ENCODE results near the gene ETS1. TPM values are rescaled to one million over a fixed set of nuclear protein-coding genes. Genes with fewer than 3 reads are reported as not detected.

Gene ETS1
- total RNA-seq, 1 experiment from 2014 or later, result 66.4 TPM

DNA sequence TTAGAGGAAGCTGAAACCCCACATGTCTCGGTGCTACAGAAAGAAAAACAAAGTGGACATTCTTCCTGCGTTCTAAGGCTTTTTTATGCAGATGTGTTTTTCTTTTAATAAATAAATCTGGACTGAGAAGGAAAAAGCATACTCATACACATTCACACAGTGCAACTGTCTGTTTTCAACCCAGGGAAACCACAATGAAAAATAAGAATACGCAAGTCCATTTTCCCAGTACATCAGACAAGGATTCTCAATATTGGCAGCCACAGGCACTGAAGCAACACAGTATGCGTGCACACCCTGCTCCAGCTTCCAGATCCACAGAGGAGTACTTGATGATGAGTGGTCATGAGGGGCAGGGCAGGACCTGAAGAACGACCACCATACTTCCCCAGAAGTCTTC is 86.9 kb downstream of the ETS1 start:
- POLR2A ChIA-PET, result no interaction called here
- Histone ChIP-seq H3K4me1 (ENCODE audit: control insufficient read depth, insufficient read depth, low read length) (peaks cover 100% of the 10 kb centered on the region), H3K36me3 (ENCODE audit: control insufficient read depth, insufficient read depth, low read length) (no peaks in the 10 kb centered on the region), H3K27ac (ENCODE audit: low read length) (peak overlapping the region; percentile 96), H3K9me3 (ENCODE audit: control insufficient read depth, insufficient read depth, low read depth, low read length) (no peaks in the 10 kb centered on the region), H3K27me3 (ENCODE audit: control insufficient read depth, insufficient read depth, low read length) (no peaks in the 10 kb centered on the region), H3K4me3 (ENCODE audit: low read depth in 2 of 2, low read length in 2 of 2) (peak overlapping the region; percentile 0 to 45; a peak in 3 of 4 replicates)
- intact Hi-C loops (cut with micrococcal nuclease; ENCODE audit: unreplicated experiment) (loop anchor here (5.0 to 10.0 kb wide), 2 partner anchors 328 to 466 kb away; no protein-coding TSS in a partner anchor), in situ Hi-C loops (cut with HindIII; ENCODE audit: low pct_unique_long_range_greater_than_20kb, low sequenced_read_pairs) (no loop called here)
- DNase-seq (ENCODE audit: low read depth, low spot score) (no peak), ATAC-seq (no peak)
- CTCF ChIA-PET, result no interaction called here
- TF ChIP-seq SIN3A (IDR thresholded peaks at IDR 0.05; ENCODE audit: borderline replicate concordance, insufficient read depth, low read depth, low read length) (no peak), TCF7L2 (IDR thresholded peaks at IDR 0.05; ENCODE audit: low read depth, low read length) (no peak), POLR2AphosphoS5 (IDR thresholded peaks at IDR 0.05; ENCODE audit: low read depth, low read length) (no peak)
- TF ChIP-seq, protein P1, sequence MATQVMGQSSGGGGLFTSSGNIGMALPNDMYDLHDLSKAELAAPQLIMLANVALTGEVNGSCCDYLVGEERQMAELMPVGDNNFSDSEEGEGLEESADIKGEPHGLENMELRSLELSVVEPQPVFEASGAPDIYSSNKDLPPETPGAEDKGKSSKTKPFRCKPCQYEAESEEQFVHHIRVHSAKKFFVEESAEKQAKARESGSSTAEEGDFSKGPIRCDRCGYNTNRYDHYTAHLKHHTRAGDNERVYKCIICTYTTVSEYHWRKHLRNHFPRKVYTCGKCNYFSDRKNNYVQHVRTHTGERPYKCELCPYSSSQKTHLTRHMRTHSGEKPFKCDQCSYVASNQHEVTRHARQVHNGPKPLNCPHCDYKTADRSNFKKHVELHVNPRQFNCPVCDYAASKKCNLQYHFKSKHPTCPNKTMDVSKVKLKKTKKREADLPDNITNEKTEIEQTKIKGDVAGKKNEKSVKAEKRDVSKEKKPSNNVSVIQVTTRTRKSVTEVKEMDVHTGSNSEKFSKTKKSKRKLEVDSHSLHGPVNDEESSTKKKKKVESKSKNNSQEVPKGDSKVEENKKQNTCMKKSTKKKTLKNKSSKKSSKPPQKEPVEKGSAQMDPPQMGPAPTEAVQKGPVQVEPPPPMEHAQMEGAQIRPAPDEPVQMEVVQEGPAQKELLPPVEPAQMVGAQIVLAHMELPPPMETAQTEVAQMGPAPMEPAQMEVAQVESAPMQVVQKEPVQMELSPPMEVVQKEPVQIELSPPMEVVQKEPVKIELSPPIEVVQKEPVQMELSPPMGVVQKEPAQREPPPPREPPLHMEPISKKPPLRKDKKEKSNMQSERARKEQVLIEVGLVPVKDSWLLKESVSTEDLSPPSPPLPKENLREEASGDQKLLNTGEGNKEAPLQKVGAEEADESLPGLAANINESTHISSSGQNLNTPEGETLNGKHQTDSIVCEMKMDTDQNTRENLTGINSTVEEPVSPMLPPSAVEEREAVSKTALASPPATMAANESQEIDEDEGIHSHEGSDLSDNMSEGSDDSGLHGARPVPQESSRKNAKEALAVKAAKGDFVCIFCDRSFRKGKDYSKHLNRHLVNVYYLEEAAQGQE (IDR thresholded peaks at IDR 0.05; ENCODE audit: insufficient read depth in 1 of 2, low read depth in 2 of 2, low read length in 1 of 2), result no peak
- TF ChIP-seq, protein P2, sequence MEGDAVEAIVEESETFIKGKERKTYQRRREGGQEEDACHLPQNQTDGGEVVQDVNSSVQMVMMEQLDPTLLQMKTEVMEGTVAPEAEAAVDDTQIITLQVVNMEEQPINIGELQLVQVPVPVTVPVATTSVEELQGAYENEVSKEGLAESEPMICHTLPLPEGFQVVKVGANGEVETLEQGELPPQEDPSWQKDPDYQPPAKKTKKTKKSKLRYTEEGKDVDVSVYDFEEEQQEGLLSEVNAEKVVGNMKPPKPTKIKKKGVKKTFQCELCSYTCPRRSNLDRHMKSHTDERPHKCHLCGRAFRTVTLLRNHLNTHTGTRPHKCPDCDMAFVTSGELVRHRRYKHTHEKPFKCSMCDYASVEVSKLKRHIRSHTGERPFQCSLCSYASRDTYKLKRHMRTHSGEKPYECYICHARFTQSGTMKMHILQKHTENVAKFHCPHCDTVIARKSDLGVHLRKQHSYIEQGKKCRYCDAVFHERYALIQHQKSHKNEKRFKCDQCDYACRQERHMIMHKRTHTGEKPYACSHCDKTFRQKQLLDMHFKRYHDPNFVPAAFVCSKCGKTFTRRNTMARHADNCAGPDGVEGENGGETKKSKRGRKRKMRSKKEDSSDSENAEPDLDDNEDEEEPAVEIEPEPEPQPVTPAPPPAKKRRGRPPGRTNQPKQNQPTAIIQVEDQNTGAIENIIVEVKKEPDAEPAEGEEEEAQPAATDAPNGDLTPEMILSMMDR (IDR thresholded peaks at IDR 0.05), result no peak
- no TSS peak for BruUV-seq (replicated peaks)

DNA sequence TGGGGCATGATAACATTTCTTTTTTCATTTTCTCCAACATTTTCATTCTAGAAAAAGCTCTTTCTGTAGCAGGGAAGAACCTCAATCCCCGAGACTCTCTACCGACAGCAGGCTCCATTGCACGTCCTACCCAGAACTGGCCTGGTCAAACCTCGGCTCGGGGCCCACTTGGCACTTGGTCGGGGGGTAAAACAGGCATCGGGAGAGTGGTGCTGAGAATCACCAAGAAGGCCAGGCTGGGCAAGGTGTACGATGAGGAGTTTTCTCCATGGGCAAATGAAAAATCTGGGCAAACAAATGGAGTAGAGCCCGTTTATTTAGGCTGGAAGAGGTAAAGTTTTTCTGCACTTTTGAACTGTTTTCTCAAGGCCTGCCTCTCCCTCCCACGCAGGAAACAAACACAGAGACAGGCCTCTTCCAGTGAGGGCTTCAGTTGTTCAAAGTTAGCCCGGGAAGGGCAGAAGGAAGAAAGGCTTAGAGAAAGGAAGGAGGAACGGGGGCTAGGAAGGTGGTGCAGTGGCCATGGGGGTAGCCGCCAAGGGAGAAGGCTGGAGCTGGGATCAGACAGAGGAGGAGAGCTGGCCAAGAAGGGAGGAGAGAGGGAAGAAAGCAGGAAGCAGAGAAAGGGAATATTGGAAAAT is 87.6 kb downstream of the ETS1 start:
- Histone ChIP-seq H3K36me3 (ENCODE audit: control insufficient read depth, insufficient read depth, low read length) (no peaks in the 10 kb centered on the region), H3K27me3 (ENCODE audit: control insufficient read depth, insufficient read depth, low read length) (no peaks in the 10 kb centered on the region), H3K27ac (ENCODE audit: low read length) (peak overlapping the region; percentile 96), H3K4me3 (ENCODE audit: low read depth in 2 of 2, low read length in 2 of 2) (peak overlapping the region; percentile 4 to 45), H3K9me3 (ENCODE audit: control insufficient read depth, insufficient read depth, low read depth, low read length) (no peaks in the 10 kb centered on the region), H3K4me1 (ENCODE audit: control insufficient read depth, insufficient read depth, low read length) (peaks cover 100% of the 10 kb centered on the region)
- POLR2A ChIA-PET, result no interaction called here
- in situ Hi-C loops (cut with HindIII; ENCODE audit: low pct_unique_long_range_greater_than_20kb, low sequenced_read_pairs), result no loop called here
- TF ChIP-seq SIN3A (IDR thresholded peaks at IDR 0.05; ENCODE audit: borderline replicate concordance, insufficient read depth, low read depth, low read length), result no peak
- TF ChIP-seq, protein P2 (IDR thresholded peaks at IDR 0.05), result no peak
- TF ChIP-seq, protein P1 (IDR thresholded peaks at IDR 0.05; ENCODE audit: insufficient read depth in 1 of 2, low read depth in 2 of 2, low read length in 1 of 2), result no peak
- CTCF ChIA-PET, result no interaction called here
- no peak for ATAC-seq
- no TSS peak for BruUV-seq (replicated peaks)
- intact Hi-C loops (cut with micrococcal nuclease; ENCODE audit: unreplicated experiment), result loop anchor here (5.0 to 10.0 kb wide), 2 partner anchors 327 to 465 kb away; no protein-coding TSS in a partner anchor
- DNase-seq (ENCODE audit: low read depth, low spot score), result no peak
